ENCODE data around the gene COA7. TPM values are rescaled to one million over a fixed set of nuclear protein-coding genes. Genes with fewer than 3 reads are reported as not detected.

The COA7 gene
- 19.8 to 25.9 TPM (median 22.3 TPM) in 5 replicates for total RNA-seq (2022; extraction: Qiagen RNA extraction)

DNA sequence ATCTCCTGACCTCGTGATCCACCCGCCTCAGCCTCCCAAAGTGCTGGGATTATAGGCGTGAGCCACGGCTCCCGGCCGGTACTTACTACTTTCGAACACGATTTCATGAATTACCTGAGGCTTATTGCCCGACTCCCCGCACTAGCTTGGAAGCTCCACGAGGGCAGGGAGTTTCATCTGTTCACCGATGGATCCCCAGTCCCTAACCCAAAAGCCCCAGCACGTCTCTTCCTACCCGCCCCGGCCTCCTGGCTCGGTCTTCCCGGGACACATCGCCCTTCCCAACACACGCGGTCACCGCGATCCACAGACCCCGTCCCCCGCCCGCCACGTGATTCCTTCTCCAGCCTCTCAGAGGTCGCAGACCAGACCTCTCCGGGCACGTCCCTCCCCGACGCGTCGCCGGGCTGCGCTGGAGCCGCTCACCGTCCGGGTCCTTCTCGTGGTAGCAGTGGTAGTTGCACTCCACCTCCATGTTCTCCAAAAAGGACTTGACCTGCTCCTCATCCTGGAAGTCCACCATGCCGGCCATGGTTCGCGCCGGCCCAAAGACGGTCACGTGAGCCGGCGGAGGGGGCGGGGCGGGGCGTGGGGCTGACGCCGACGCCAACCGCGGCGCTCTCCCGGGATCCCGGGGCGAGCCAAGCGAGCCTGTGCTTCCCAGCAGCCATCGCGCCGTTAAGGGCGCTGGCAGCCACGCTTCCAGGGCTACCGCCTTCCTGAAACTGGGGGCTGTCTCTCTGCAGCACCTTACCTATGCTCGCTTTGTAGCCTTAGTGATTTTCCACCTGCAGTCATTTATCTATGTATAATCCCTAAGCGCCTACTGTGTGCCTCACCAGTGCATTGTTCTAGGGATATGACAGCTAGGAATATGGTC lies at the start of gene COA7:
Gene COA7 (minus strand): TSS at position 553 of the 880 bp plus-strand sequence. CDS start 21 bp downstream, at position 532.

GRCh38 chr1:52726265-52727113 lies 28.3 kb upstream of the COA7 start, which contains the start of gene ZYG11B:
TSS of gene ZYG11B (plus strand) at chr1:52726453. CDS start at chr1:52726654, 201 bp downstream.

Other genes starting within 250 kb of the COA7 start
- gene TUT4, start 145.3 kb downstream of the COA7 start, total RNA-seq (2022; extraction: Qiagen RNA extraction), result 23.6 to 33.9 TPM (median 24.6 TPM) in 5 replicates
- not detected in 5 replicates for gene GPX7, start 96.0 kb downstream of the COA7 start, total RNA-seq (2022; extraction: Qiagen RNA extraction)
- 0.25 to 0.53 TPM (median 0.39 TPM) in 5 replicates for gene SHISAL2A, start 65.2 kb downstream of the COA7 start, total RNA-seq (2022; extraction: Qiagen RNA extraction)
- gene ZYG11B, start 28.1 kb upstream of the COA7 start, total RNA-seq (2022; extraction: Qiagen RNA extraction), result 3.9 to 5.7 TPM (median 5.5 TPM) in 5 replicates
- 2.4 to 2.9 TPM (median 2.7 TPM) in 5 replicates for gene ZYG11A, start 144.4 kb upstream of the COA7 start, total RNA-seq (2022; extraction: Qiagen RNA extraction)
- 9.6 to 12.5 TPM (median 10.4 TPM) in 5 replicates for gene ECHDC2, start 223.4 kb upstream of the COA7 start, total RNA-seq (2022; extraction: Qiagen RNA extraction)
- gene SCP2, start 228.9 kb upstream of the COA7 start, total RNA-seq (2022; extraction: Qiagen RNA extraction), result 48.4 to 65.7 TPM (median 50.0 TPM) in 5 replicates